NCI-H1930 (cell line): ENCODE results near the gene ZNF276.
A peak's percentile ranks its signal among the peaks of the same experiment; 100 is the strongest.
"Not testable (repeated sequence)": the region's sequence is repeated elsewhere in the genome, so short reads cannot be mapped to it uniquely, and the experiment has no call there.

ENCODE experiments used
- DNase-seq, 2 experiments: peaks; one replicate each; lab custom pipeline; 2025; lab: John Stamatoyannopoulos, UW

The ZNF276 gene, protein sequence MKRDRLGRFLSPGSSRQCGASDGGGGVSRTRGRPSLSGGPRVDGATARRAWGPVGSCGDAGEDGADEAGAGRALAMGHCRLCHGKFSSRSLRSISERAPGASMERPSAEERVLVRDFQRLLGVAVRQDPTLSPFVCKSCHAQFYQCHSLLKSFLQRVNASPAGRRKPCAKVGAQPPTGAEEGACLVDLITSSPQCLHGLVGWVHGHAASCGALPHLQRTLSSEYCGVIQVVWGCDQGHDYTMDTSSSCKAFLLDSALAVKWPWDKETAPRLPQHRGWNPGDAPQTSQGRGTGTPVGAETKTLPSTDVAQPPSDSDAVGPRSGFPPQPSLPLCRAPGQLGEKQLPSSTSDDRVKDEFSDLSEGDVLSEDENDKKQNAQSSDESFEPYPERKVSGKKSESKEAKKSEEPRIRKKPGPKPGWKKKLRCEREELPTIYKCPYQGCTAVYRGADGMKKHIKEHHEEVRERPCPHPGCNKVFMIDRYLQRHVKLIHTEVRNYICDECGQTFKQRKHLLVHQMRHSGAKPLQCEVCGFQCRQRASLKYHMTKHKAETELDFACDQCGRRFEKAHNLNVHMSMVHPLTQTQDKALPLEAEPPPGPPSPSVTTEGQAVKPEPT

DNA sequence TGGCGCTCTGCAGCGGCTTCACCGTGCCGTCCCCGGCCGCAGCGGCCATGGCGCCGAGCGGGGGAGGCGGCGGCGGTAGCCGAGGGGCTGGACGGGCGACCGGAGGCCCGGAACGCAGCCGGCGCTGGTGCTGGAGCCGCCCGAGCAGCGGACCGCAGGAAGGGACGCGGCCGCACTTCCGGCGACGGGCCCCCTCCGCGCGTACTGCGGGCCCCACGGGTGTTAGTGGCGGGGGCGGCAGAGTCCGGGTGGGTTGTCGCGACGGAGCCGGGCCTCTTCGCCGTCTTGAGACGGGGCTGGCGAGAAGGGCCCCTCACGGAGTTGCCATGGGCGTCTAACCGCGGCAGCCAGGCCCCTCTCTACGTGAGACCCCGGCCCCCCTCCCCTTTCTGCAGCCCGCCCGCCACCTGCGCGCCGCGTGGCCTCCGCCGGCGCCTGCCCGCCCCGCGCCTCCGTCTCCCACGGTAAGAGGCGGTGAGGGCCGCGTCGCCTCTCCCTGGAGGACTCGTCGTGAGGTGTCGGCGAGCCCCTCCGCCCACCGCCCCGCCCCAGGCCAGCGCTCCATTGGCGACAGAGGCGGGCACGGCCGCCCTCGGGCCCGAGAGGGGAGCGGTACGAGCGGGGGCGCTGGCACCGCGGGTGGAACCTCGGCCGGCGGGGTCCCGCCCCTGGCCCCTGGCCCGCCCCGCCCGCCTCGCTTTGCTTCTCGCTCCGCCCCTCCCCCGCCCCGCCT is at the start of gene ZNF276, which contains the start of gene VPS9D1:
Gene ZNF276 (plus strand): TSS at position 725 of the 733 bp plus-strand sequence. CDS start 104 bp downstream, outside the sequence.
Gene VPS9D1 (minus strand): TSS at position 86 of the 733 bp plus-strand sequence. CDS start 37 bp downstream, at position 49.
- DNase-seq = peak; percentile 43 to 80

DNA sequence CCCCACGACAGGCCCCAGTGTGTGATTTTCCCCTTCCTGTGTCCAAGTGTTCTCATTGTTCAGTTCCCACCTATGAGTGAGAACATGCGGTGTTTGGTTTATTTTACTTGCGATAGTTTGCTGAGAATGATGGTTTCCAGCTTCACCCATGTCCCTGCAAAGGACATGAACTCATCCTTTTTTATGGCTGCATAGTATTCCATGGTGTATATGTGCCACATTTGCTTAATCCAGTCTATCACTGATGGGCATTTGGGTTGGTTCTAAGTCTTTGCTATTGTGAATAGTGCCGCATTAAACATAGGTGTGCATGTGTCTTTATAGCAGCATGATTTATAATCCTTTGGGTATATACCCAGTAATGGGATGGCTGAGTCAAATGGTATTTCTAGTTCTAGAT is 49.8 kb upstream of the ZNF276 start:
- not testable (repeated sequence) for DNase-seq

DNA sequence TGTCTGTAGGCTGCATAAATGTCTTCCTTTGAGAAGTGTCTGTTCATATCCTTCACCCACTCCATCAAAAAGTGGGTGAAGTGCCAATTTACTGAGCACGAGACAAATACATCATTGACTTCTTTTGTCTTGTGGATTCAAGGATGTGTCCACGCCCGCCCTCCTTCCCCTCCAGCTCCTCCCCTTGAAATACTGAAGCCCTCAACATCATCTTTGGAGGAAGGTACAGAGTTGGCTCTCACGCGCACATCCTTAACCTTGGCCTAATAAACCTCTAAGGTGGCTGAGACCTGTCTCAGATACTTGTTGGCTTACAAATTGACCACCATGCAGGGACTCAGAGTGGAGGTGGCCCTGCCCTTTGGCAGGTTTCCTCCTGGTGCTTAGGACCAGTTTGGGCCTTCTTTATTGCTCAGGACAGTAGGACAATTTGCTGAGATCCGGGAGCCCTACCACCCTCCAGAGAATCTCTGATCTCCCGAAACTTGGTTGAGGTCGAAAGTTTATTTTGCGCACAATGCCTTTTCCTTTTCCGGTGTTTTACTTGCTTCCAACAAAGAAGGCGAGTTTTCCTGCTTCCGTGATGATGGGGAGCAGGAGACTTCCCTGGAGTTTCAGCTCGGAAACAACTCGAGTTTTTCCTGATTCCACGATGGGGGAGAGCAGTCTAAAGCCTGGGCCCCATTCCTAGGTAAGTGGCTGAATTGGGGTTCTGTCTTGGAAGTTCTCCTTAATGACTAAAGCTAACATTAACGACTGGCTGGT is 49.0 kb upstream of the ZNF276 start:
- no peak for DNase-seq

DNA sequence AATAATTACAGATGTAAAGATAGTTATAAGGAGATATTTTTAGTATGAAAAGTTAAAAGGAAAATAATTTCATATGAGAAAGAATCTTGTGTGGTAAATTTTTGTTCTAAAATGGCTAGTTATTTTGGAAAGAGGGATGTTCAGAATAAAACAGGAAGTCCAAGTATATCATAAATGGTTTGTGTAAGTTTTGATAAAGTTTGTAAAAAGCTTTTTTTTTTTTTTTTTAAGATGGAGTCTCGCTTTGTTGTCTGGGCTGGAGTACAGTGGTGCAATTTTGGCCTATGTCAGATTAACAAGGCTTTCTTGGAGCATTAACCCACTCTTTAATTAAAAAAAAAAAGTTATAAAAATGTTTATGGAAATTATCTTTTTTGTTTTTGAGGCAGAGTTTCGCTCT is 43.1 kb upstream of the ZNF276 start:
- no peak for DNase-seq

DNA sequence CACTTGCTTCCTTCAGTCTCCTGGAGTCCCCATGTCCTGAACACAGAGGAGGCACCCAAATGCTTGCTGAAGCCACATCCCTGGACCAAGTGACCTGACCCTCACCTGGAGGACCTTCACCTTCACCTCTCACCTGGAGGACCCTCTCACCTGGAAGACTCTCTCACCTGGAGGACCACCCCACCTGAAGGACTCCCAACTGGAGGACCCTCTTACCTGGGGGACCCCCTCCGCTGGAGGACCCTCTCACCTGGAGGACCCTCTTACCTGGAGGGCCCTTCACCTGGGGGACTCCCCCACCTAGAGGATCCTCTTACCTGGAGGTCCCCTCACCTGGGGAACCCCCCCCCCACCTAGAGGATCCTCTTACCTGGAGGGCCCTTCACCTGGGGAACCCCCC is 35.4 kb upstream of the ZNF276 start:
- no peak for DNase-seq

DNA sequence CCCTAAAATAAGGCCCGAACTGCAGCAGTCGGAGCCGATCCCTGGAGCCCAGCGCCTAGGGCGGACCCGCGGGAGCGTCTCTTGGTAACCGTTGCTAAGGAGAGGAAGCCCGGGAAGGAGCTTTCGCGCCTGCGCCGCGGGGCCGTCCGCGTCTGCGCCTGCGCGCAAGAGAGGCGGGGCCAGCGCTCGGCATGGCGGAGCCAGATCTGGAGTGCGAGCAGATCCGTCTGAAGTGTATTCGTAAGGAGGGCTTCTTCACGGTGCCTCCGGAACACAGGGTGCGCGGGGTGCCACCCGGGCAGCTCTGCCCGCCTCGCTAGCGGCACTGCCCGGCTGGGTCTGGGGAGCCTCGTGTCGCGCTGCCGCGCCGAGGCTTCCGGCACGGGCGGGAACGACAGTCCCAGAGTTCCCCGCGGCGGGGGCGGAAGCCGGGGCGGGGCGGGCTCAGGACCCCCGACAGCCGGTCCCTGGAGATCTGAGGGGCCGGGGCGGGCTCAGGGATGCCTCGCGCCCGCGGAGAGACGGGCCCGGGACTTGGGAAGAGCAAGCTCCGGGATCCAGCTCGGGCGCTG is 34.7 kb upstream of the ZNF276 start, which contains the start of gene CDK10:
Gene CDK10 (plus strand): TSS at position 170 of the 572 bp plus-strand sequence. CDS start 22 bp downstream, at position 192.
- DNase-seq = peak; percentile 75 to 90

DNA sequence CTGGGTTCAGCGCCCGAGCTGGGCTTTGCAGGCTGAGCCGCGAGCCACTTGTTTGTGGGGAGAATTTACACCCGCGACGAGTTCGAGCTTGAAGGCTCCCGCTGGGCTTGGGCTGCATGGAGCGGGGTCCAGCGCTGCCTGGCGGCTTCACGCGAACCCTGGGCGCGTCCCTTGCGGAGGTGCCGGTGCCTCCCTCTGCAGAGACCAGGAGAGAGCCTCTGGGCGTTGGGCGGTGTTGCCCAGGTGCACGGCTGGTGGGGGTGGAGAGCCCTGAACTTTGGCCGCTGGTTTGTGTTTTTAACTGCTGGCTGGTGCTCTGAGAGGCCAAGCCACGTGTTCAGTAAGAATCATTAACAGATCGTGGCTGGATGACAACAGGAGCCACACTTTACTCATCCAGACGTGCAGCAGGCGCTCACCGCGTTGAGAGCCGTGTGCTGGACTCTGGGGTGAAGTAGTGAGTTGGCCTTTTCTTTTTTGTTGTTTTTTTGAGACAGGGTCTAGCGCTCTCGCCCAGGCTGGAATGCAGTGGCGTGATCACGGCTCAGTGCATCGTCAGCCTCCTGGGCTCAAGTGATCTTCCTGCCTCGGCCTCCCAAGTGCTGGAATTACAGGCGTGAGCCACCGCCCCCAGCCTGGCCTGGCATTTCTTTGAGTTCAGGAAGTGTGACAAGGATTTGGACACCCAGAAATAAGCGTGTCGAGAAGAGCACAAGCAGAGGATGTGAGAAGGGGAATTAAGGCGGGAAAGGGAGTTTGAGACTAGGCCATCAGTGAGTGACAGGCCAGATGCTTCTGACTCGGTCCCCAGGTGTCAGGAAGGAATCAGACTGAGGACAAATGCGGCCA is 34.0 kb upstream of the ZNF276 start:
- no peak for DNase-seq

DNA sequence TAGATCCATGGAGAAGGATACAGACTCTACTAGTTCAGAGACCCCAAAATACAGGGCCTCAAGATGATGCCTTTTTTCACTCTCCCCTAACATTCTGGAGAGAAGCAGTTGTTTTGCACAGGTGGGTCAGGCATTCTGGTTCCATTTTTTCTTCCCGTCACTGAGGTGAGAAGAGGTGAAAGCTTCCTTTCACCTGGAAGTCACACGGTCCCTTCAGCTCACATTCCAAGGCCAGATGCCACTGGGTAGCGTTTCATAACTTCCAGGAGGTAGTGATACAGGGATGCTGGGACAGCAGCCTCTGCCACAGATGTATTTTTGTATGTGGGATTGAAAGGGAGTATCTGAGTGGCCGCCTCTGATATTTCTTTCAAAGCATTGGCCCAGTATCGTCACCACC is 32.9 kb upstream of the ZNF276 start:
- no peak for DNase-seq

DNA sequence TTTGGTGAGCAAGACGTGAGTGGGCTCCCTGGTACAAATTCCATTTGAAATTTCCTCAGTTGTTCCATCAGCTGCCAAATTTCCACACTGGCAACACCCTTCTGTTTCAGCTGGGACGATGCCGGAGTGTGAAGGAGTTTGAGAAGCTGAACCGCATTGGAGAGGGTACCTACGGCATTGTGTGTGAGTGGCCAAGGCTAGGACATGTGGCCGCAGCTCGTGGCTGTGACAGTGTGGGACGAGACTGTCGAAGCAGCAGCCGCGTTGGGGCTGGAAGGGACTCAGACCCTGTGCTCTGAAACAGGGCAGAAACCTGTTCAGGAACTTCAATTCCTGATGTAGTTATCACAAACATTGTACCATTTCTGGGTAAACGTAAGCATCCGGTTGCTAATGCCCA is 32.2 kb upstream of the ZNF276 start:
- no peak for DNase-seq

DNA sequence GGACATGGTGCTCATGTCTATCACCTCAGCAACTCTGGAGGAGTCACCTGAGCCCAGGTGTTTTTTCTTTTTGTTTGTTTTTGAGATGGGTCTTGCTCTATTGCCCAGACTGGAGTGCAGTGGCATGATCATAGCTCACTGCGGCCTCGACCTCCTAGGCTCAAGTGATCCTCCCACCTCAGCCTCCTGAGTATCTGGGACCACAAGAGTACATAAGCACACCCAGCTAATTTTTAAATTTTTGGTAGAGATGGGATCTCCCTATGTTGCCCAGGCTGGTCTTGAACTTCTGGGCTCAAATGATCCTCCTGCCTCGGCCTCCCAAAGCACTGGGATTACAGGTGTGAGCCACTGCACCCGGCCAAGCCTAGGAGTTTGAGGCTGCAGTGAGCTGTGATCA is 31.7 kb upstream of the ZNF276 start:
- DNase-seq = not testable (repeated sequence)

DNA sequence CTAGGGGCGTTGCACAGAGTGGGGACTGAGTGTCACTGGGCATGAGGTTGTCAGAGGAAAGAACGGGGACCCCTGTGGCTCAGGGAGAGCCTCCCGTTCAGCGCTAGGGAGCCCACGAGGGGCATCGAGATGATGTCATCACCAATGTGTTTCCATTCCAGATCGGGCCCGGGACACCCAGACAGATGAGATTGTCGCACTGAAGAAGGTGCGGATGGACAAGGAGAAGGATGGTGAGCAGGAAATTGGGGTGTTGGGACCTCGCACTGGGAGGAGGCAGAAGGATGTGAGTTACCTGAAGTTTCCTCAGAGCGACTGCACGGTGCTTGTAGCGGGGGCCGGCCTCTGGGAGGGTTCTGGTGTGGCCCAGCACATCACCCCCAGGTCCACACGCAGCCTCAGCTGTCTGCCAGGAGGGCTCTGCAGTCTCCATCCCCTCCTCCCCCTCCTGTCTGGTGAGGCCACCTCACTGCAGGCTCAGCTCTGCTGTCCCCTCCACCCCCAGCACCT is 30.9 kb upstream of the ZNF276 start:
- no peak for DNase-seq

DNA sequence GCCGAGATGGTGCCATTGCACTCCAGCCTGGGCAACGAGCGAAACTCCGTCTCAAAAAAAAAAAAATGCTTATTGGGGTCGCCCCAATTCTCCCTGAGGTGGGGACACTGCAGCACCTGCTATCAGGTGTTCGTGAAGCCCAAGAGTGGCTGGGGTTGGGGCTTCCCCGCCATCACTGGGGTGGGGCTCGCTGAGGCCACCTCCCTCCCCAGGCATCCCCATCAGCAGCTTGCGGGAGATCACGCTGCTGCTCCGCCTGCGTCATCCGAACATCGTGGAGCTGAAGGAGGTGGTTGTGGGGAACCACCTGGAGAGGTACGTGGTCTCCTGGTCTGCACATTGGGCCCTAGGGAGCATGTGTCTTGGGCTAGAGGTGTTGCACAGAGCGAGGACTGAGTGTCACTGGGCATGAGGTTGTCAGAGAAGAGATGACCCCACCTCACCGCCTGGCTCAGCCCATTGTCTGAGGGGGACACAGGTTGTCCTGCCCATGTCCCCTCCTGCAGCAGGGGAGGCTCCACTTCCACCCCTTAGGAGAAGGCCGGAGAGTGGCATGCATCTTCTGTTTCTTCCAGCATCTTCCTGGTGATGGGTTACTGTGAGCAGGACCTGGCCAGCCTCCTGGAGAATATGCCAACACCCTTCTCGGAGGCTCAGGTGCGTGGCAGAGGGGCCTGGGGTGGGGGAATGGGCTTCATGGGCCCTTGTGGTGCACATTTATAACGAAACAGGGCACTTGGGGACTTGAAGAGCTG is 29.9 kb upstream of the ZNF276 start:
- no peak for DNase-seq

DNA sequence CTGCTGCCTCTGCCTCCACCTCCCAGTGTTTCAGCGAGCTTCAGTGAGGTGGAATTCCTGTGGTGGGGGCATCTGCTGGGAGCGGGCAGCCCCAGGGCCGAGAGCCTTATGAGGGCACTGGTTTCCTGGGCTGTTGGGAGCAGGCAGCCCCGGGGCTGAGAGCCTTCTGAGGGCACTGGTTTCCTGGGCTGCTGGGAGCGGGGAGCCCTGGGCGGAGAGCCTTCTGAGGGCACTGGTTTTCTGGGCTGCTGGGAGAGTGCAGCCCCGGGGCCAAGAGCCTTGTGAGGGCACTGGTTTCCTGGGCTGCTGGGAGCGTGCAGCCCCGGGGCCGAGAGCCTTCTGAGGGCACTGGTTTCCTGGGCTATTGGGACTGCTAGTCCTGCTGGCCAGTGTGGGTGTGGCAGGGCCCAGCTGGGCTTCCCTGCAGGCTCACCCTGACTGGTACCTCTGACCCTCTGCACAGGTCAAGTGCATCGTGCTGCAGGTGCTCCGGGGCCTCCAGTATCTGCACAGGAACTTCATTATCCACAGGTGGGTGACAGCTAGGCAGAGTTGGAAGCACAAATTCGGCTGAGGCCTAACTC is 29.3 kb upstream of the ZNF276 start:
- no peak for DNase-seq

DNA sequence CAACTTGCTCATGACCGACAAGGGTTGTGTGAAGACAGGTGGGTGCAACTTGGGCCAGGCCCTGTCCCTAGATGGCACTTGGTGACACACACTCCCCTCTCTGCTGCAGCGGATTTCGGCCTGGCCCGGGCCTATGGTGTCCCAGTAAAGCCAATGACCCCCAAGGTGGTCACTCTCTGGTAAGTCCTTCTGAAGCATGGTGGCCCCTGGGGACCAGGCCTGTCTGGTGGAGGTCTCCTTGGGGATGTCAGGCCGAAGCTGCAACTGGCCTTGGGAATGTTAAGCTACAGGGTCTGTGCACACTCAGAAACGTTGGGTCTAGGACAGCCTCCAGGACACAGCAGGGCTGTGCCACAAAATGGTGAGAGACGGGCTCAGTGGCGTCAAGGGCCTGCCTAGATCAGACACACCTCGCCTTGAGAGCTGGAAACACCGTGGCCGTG is 28.0 kb upstream of the ZNF276 start:
- DNase-seq = no peak

DNA sequence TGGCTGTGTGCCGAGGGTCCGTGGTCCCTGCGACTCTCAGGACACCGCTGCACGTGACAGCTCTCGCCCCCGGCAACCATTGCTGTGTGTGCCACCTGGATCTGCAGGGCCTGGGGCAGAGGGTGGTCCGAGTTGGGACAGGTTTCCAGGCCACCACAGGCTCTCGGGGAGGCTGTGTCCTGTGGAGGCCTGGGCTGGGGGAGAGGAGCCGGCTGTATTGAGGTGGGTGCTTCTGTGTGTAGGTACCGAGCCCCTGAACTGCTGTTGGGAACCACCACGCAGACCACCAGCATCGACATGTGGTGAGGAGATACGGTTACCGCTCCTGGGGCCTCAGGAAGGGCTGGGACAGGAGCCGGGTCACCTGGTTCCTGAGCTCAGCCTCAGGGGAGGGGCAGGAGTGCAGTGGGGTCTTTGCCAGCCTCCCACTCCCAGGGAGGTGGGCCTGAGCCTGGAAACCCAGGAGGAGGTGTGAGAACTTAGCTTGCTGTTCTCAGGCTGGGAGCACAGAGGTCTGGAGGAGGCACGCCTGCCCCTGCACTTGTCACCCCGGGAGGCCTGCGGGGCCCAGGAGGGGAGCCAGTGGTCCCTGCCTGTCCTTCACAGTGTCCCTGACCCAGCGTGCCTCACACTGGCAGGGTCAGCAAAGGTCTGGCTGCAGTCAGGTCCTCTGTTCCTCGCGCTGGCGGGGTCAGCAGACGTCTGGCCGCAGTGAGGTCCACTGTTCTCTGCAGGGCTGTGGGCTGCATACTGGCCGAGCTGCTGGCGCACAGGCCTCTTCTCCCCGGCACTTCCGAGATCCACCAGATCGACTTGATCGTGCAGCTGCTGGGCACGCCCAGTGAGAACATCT is 27.2 kb upstream of the ZNF276 start:
- DNase-seq = no peak

DNA sequence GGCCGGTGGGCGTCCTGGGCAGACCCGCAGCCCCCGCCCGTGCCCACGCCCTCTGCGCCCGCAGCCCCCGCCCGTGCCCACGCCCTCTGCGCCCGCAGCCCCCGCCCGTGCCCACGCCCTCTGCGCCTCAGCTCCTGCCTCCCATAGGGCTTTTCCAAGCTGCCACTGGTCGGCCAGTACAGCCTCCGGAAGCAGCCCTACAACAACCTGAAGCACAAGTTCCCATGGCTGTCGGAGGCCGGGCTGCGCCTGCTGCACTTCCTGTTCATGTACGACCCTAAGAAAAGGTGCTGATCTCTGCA is 26.6 kb upstream of the ZNF276 start:
- not testable (repeated sequence) for DNase-seq

DNA sequence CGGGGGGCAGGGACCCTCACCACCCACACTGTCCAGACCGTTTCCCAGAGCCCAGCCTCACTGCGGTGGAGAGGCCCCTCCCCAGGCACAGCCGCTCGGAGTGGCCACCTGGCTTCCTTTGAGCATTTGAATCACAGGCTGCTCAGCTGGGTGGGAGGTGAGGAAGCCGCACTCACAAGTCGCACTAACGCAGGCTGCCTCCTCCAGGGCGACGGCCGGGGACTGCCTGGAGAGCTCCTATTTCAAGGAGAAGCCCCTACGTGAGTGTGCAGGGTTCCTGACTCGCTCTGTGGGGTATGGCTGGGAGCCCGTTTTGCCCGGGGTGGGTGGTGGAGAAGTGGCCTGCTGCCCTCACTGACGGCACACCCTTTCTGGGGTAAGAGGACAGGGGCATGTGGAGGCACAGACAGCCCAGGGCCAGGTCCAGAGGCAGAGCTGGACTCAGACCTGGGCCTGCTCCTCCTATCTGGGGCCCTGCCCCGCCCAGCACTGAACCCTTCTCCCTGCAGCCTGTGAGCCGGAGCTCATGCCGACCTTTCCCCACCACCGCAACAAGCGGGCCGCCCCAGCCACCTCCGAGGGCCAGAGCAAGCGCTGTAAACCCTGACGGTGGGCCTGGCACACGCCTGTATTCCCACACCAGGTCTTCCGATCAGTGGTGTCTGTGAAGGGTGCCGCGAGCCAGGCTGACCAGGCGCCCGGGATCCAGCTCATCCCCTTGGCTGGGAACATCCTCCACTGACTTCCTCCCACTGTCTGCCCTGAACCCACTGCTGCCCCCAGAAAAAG is 26.1 kb upstream of the ZNF276 start:
- no peak for DNase-seq
